ENCODE results near the gene VPS37B. TPM values are rescaled to one million over a fixed set of nuclear protein-coding genes. Genes with fewer than 3 reads are reported as not detected.

The VPS37B gene
- total and polyA plus RNA-seq, 10 of the 15 experiments (the other 5 are each of a cell fraction or from before 2014, with no cell fraction given), result 0.66 to 68.6 (median 39.6) TPM

DNA sequence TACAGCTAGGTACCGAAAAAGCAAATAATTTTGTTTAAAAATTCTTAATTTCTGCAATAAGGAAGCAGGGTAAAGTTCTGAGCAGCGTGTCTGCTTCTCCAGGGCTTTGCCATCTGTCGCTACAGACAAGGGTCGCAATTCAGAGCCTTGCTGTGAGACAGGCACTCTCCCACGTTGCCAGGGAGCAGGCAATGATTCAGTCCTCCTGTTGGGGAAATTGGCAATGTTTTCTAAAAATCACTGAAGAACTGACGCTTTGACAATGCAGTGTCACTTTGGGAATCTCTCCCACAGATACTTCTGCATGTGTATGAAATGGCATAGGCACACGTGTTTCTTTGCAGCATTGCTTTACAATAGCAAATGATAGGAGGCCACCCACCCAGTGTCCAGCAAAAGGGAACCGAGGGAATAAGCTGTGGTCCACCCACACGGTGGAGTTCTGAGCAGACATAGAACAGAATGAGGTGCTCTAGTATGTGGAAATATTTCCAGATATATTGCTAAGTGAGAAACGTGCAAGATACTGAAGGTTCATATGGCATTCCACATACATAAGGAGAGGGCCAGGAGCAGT, 76.6 kb downstream of the VPS37B start:
- Histone ChIP-seq H3K4me3 (no peak overlapping the region), H3K9ac (ENCODE audit: control insufficient read depth, insufficient read depth, low read length) (no peak overlapping the region), H3K4me1 (ENCODE audit: control insufficient read depth, insufficient read depth, low read length) (peaks cover 7% of the 10 kb centered on the region), H4K20me1 (ENCODE audit: control insufficient read depth, insufficient read depth) (no peaks in the 10 kb centered on the region), H3K79me2 (ENCODE audit: control insufficient read depth, insufficient read depth, low read length) (no peaks in the 10 kb centered on the region), H3K27me3 (replicated peaks in 1 of 2; ENCODE audit: control insufficient read depth in 2 of 2, insufficient read depth in 2 of 2, low read length in 1 of 2) (peaks cover 0 to 2% of the 10 kb centered on the region in 2 experiments; a peak in 1 of 4 replicates), H3K27ac (ENCODE audit: control insufficient read depth, insufficient read depth) (no peak overlapping the region), H2AFZ (ENCODE audit: control insufficient read depth, low read depth, low read length) (no peak overlapping the region), H3K9me3 (replicated peaks; ENCODE audit: control insufficient read depth, insufficient read depth, low read length) (no peaks in the 10 kb centered on the region), H3K4me2 (ENCODE audit: control insufficient read depth, insufficient read depth) (no peak overlapping the region), H3K36me3 (ENCODE audit: control insufficient read depth in 2 of 2, insufficient read depth in 2 of 2, low read length in 1 of 2) (no peaks in the 10 kb centered on the region)
- RAD21 ChIA-PET (ENCODE audit: unreplicated experiment), result no interaction called here
- BruUV-seq (replicated peaks), result no TSS peak
- ATAC-seq (no peak), FAIRE-seq (no peak), DNase-seq (ENCODE audit: low read depth, low spot score) (no peak)
- CTCF ChIA-PET, result interaction anchor here (0.6 to 1.3 kb wide), 3 partner anchors 13 to 93 kb away, joined by 3 to 4 read pairs (median 3); no protein-coding TSS in a partner anchor
- intact Hi-C loops (cut with micrococcal nuclease; ENCODE audit: unreplicated experiment) (no loop called here), in situ Hi-C loops (cut with MboI) (no loop called here)
- 76% methylated on average over 10 of the region's 10 CpGs for WGBS (ENCODE audit: insufficient coverage, insufficient replicate concordance, low lambda C conversion rate, missing lambda C conversion rate)
- no peak for TF ChIP-seq HDAC2 (IDR thresholded peaks at IDR 0.05)
- no peak for TF ChIP-seq NR2C1 (IDR thresholded peaks at IDR 0.05)
- no peak for TF ChIP-seq KLF5 (IDR thresholded peaks at IDR 0.05; ENCODE audit: partially characterized antibody)
- no peak for TF ChIP-seq LARP7 (IDR thresholded peaks at IDR 0.05)
- POLR2A ChIA-PET, result interaction anchor here (0.5 kb wide), 1 partner anchor 412 kb away, joined by 9 read pairs; no protein-coding TSS in a partner anchor
- SMC1A ChIA-PET (ENCODE audit: uncharacterized antibody, unreplicated experiment), result interaction anchor here (0.9 to 1.3 kb wide), 2 partner anchors 11 to 17 kb away, joined by 3 to 5 read pairs; no protein-coding TSS in a partner anchor

Other genes with a start within 250 kb of the VPS37B start
Only the 7 nearest of the 9 such genes appear.
- gene HCAR1, start 165.3 kb downstream of the VPS37B start, total RNA-seq (2014; rRNA removed), result under 0.01 TPM in 1 of 2 replicates, not detected in the other
- 0.04 and 0.05 TPM in 2 replicates for gene HCAR1, start 165.3 kb downstream of the VPS37B start, total RNA-seq (2014; rRNA removed; fragmentation: Illumina TruSeq; extraction: Trizol)
- gene HCAR1, start 165.3 kb downstream of the VPS37B start, total RNA-seq (2021), result 0.05 TPM in 2 replicates
- not detected in 2 replicates for gene HCAR1, start 165.3 kb downstream of the VPS37B start, polyA plus RNA-seq (2011; rRNA removed)
- gene HCAR1, start 165.3 kb downstream of the VPS37B start, polyA plus RNA-seq (2014; fragmentation: Illumina TruSeq; extraction: Trizol), result 0.01 and 0.03 TPM in 2 replicates
- gene HCAR1, start 165.3 kb downstream of the VPS37B start, polyA plus RNA-seq (2014; fragmentation: Nextera tagmentation; extraction: Ambion mirVana), result not detected
- 0.06 TPM in 1 of 2 replicates, not detected in the other for gene HCAR1, start 165.3 kb downstream of the VPS37B start, polyA plus RNA-seq (2014; rRNA removed)
- gene HCAR1, start 165.3 kb downstream of the VPS37B start, polyA plus RNA-seq (2016; fragmentation: Nextera tagmentation; extraction: Ambion mirVana), result not detected
- 46.7 and 51.8 TPM in 2 replicates for gene DENR, start 143.3 kb downstream of the VPS37B start, total RNA-seq (2014; rRNA removed)
- gene DENR, start 143.3 kb downstream of the VPS37B start, total RNA-seq (2014; rRNA removed; fragmentation: Illumina TruSeq; extraction: Trizol), result 60.4 and 61.4 TPM in 2 replicates
- 52.0 and 54.3 TPM in 2 replicates for gene DENR, start 143.3 kb downstream of the VPS37B start, total RNA-seq (2021)
- gene DENR, start 143.3 kb downstream of the VPS37B start, polyA plus RNA-seq (2011; rRNA removed), result 55.6 and 96.0 TPM in 2 replicates
- 67.8 and 74.6 TPM in 2 replicates for gene DENR, start 143.3 kb downstream of the VPS37B start, polyA plus RNA-seq (2014; fragmentation: Illumina TruSeq; extraction: Trizol)
- gene DENR, start 143.3 kb downstream of the VPS37B start, polyA plus RNA-seq (2014; fragmentation: Nextera tagmentation; extraction: Ambion mirVana), result 10 to 100 TPM; 29.4 to 44.5 TPM
- 50.9 and 61.1 TPM in 2 replicates for gene DENR, start 143.3 kb downstream of the VPS37B start, polyA plus RNA-seq (2014; rRNA removed)
- gene DENR, start 143.3 kb downstream of the VPS37B start, polyA plus RNA-seq (2016; fragmentation: Nextera tagmentation; extraction: Ambion mirVana), result 10 to 100 TPM; 94.2 to 97.7 TPM
- gene CCDC62, start 121.6 kb downstream of the VPS37B start, total RNA-seq (2014; rRNA removed), result 0.28 and 0.33 TPM in 2 replicates
- 0.41 and 0.54 TPM in 2 replicates for gene CCDC62, start 121.6 kb downstream of the VPS37B start, total RNA-seq (2014; rRNA removed; fragmentation: Illumina TruSeq; extraction: Trizol)
- 0.48 and 0.59 TPM in 2 replicates for gene CCDC62, start 121.6 kb downstream of the VPS37B start, total RNA-seq (2021)
- 0.39 and 0.69 TPM in 2 replicates for gene CCDC62, start 121.6 kb downstream of the VPS37B start, polyA plus RNA-seq (2011; rRNA removed)
- gene CCDC62, start 121.6 kb downstream of the VPS37B start, polyA plus RNA-seq (2014; fragmentation: Illumina TruSeq; extraction: Trizol), result 0.29 and 0.54 TPM in 2 replicates
- under 1 TPM; 0.08 to 0.09 TPM for gene CCDC62, start 121.6 kb downstream of the VPS37B start, polyA plus RNA-seq (2014; fragmentation: Nextera tagmentation; extraction: Ambion mirVana)
- 0.20 and 0.32 TPM in 2 replicates for gene CCDC62, start 121.6 kb downstream of the VPS37B start, polyA plus RNA-seq (2014; rRNA removed)
- gene CCDC62, start 121.6 kb downstream of the VPS37B start, polyA plus RNA-seq (2016; fragmentation: Nextera tagmentation; extraction: Ambion mirVana), result under 1 TPM; 0.16 to 0.25 TPM
- 23.3 and 27.7 TPM in 2 replicates for gene HIP1R, start 60.7 kb downstream of the VPS37B start, total RNA-seq (2014; rRNA removed)
- gene HIP1R, start 60.7 kb downstream of the VPS37B start, total RNA-seq (2014; rRNA removed; fragmentation: Illumina TruSeq; extraction: Trizol), result 6.9 and 10.2 TPM in 2 replicates
- 20.7 and 21.7 TPM in 2 replicates for gene HIP1R, start 60.7 kb downstream of the VPS37B start, total RNA-seq (2021)
- gene HIP1R, start 60.7 kb downstream of the VPS37B start, polyA plus RNA-seq (2011; rRNA removed), result 1.1 and 1.6 TPM in 2 replicates
- gene HIP1R, start 60.7 kb downstream of the VPS37B start, polyA plus RNA-seq (2014; fragmentation: Illumina TruSeq; extraction: Trizol), result 3.4 and 10.4 TPM in 2 replicates
- under 1 TPM; 0.18 to 0.35 TPM for gene HIP1R, start 60.7 kb downstream of the VPS37B start, polyA plus RNA-seq (2014; fragmentation: Nextera tagmentation; extraction: Ambion mirVana)
- 19.9 and 20.8 TPM in 2 replicates for gene HIP1R, start 60.7 kb downstream of the VPS37B start, polyA plus RNA-seq (2014; rRNA removed)
- gene HIP1R, start 60.7 kb downstream of the VPS37B start, polyA plus RNA-seq (2016; fragmentation: Nextera tagmentation; extraction: Ambion mirVana), result 10 to 100 TPM; 12.9 to 14.4 TPM
- 4.0 and 4.1 TPM in 2 replicates for gene ABCB9, start 70.3 kb upstream of the VPS37B start, total RNA-seq (2014; rRNA removed)
- gene ABCB9, start 70.3 kb upstream of the VPS37B start, total RNA-seq (2014; rRNA removed; fragmentation: Illumina TruSeq; extraction: Trizol), result 2.7 and 3.0 TPM in 2 replicates
- 3.7 and 4.9 TPM in 2 replicates for gene ABCB9, start 70.3 kb upstream of the VPS37B start, total RNA-seq (2021)
- gene ABCB9, start 70.3 kb upstream of the VPS37B start, polyA plus RNA-seq (2011; rRNA removed), result 0.58 and 0.85 TPM in 2 replicates
- 0.65 and 1.4 TPM in 2 replicates for gene ABCB9, start 70.3 kb upstream of the VPS37B start, polyA plus RNA-seq (2014; fragmentation: Illumina TruSeq; extraction: Trizol)
- gene ABCB9, start 70.3 kb upstream of the VPS37B start, polyA plus RNA-seq (2014; fragmentation: Nextera tagmentation; extraction: Ambion mirVana), result under 1 TPM; 0.37 to 0.43 TPM
- gene ABCB9, start 70.3 kb upstream of the VPS37B start, polyA plus RNA-seq (2014; rRNA removed), result 4.6 and 5.3 TPM in 2 replicates
- 1 to 10 TPM; 3.2 to 4.3 TPM for gene ABCB9, start 70.3 kb upstream of the VPS37B start, polyA plus RNA-seq (2016; fragmentation: Nextera tagmentation; extraction: Ambion mirVana)
- gene OGFOD2, start 79.1 kb upstream of the VPS37B start, total RNA-seq (2014; rRNA removed), result 14.3 and 16.9 TPM in 2 replicates
- 5.4 and 6.3 TPM in 2 replicates for gene OGFOD2, start 79.1 kb upstream of the VPS37B start, total RNA-seq (2014; rRNA removed; fragmentation: Illumina TruSeq; extraction: Trizol)
- gene OGFOD2, start 79.1 kb upstream of the VPS37B start, total RNA-seq (2021), result 18.7 and 21.8 TPM in 2 replicates
- gene OGFOD2, start 79.1 kb upstream of the VPS37B start, polyA plus RNA-seq (2011; rRNA removed), result 9.2 and 15.6 TPM in 2 replicates
- 3.3 and 4.5 TPM in 2 replicates for gene OGFOD2, start 79.1 kb upstream of the VPS37B start, polyA plus RNA-seq (2014; fragmentation: Illumina TruSeq; extraction: Trizol)
- gene OGFOD2, start 79.1 kb upstream of the VPS37B start, polyA plus RNA-seq (2014; fragmentation: Nextera tagmentation; extraction: Ambion mirVana), result 1 to 10 TPM in 1 of 2 experiments, under 1 TPM in 1; 0.93 to 1.8 TPM
- gene OGFOD2, start 79.1 kb upstream of the VPS37B start, polyA plus RNA-seq (2014; rRNA removed), result 28.0 and 29.2 TPM in 2 replicates
- 10 to 100 TPM; 27.3 to 28.6 TPM for gene OGFOD2, start 79.1 kb upstream of the VPS37B start, polyA plus RNA-seq (2016; fragmentation: Nextera tagmentation; extraction: Ambion mirVana)
- gene ARL6IP4, start 84.6 kb upstream of the VPS37B start, total RNA-seq (2014; rRNA removed), result 190 TPM in 2 replicates
- gene ARL6IP4, start 84.6 kb upstream of the VPS37B start, total RNA-seq (2014; rRNA removed; fragmentation: Illumina TruSeq; extraction: Trizol), result 174 and 188 TPM in 2 replicates
- gene ARL6IP4, start 84.6 kb upstream of the VPS37B start, total RNA-seq (2021), result 200 and 201 TPM in 2 replicates
- gene ARL6IP4, start 84.6 kb upstream of the VPS37B start, polyA plus RNA-seq (2011; rRNA removed), result 106 and 137 TPM in 2 replicates
- 53.4 and 144 TPM in 2 replicates for gene ARL6IP4, start 84.6 kb upstream of the VPS37B start, polyA plus RNA-seq (2014; fragmentation: Illumina TruSeq; extraction: Trizol)
- gene ARL6IP4, start 84.6 kb upstream of the VPS37B start, polyA plus RNA-seq (2014; fragmentation: Nextera tagmentation; extraction: Ambion mirVana), result 10 to 100 TPM in 1 of 2 experiments, 1 to 10 TPM in 1; 2.5 to 14.1 TPM
- gene ARL6IP4, start 84.6 kb upstream of the VPS37B start, polyA plus RNA-seq (2014; rRNA removed), result 188 and 210 TPM in 2 replicates
- 100 to 1,000 TPM; 319 to 320 TPM for gene ARL6IP4, start 84.6 kb upstream of the VPS37B start, polyA plus RNA-seq (2016; fragmentation: Nextera tagmentation; extraction: Ambion mirVana)

All from GM12878 (cell line).